ENCODE data around the gene GPC6. TPM values are rescaled to one million over a fixed set of nuclear protein-coding genes. Genes with fewer than 3 reads are reported as not detected.
A peak's percentile ranks its signal among the peaks of the same experiment; 100 is the strongest.

GPC6 gene
- total RNA-seq, 1 donor from 2014 or later: 16.1 TPM

- Mint-ChIP-seq H3K27me3 (ENCODE audit: unreplicated experiment) (peaks cover 4% of the 10 kb centered on the region), H3K4me3 (ENCODE audit: unreplicated experiment) (no peak overlapping the region), H3K27ac (ENCODE audit: unreplicated experiment) (no peak overlapping the region), H3K36me3 (ENCODE audit: low read depth, unreplicated experiment) (peaks cover 3% of the 10 kb centered on the region), H3K4me1 (ENCODE audit: unreplicated experiment) (peaks cover 27% of the 10 kb centered on the region), H3K9me3 (ENCODE audit: unreplicated experiment) (no peaks in the 10 kb centered on the region)
- no peak for DNase-seq (ENCODE audit: low spot score)
- no peak for TF ChIP-seq CTCF (IDR thresholded peaks at IDR 0.05; ENCODE audit: unreplicated experiment)
Observed at GRCh38 chr13:93244141-93244917, 17.7 kb downstream of the GPC6 start.

GRCh38 chr13:93244918-93245280 is 18.3 kb downstream of the GPC6 start:
- Mint-ChIP-seq H3K9me3 (ENCODE audit: unreplicated experiment) (no peaks in the 10 kb centered on the region), H3K27ac (ENCODE audit: unreplicated experiment) (no peak overlapping the region), H3K4me3 (ENCODE audit: unreplicated experiment) (no peak overlapping the region), H3K36me3 (ENCODE audit: low read depth, unreplicated experiment) (peaks cover 3% of the 10 kb centered on the region), H3K4me1 (ENCODE audit: unreplicated experiment) (peaks cover 27% of the 10 kb centered on the region), H3K27me3 (ENCODE audit: unreplicated experiment) (peaks cover 4% of the 10 kb centered on the region)
- no peak for DNase-seq (ENCODE audit: low spot score)
- TF ChIP-seq CTCF (IDR thresholded peaks at IDR 0.05; ENCODE audit: unreplicated experiment): no peak

GRCh38 chr13:93246069-93246468 is 19.5 kb downstream of the GPC6 start:
- Mint-ChIP-seq H3K4me3 (ENCODE audit: unreplicated experiment) (no peak overlapping the region), H3K36me3 (ENCODE audit: low read depth, unreplicated experiment) (peaks cover 3% of the 10 kb centered on the region), H3K27me3 (ENCODE audit: unreplicated experiment) (peaks cover 4% of the 10 kb centered on the region), H3K27ac (ENCODE audit: unreplicated experiment) (no peak overlapping the region), H3K9me3 (ENCODE audit: unreplicated experiment) (no peaks in the 10 kb centered on the region), H3K4me1 (ENCODE audit: unreplicated experiment) (peaks cover 31% of the 10 kb centered on the region)
- no peak for TF ChIP-seq CTCF (IDR thresholded peaks at IDR 0.05; ENCODE audit: unreplicated experiment)
- no peak for DNase-seq (ENCODE audit: low spot score)

- Mint-ChIP-seq H3K4me3 (ENCODE audit: unreplicated experiment) (no peak overlapping the region), H3K9me3 (ENCODE audit: unreplicated experiment) (no peaks in the 10 kb centered on the region), H3K27ac (ENCODE audit: unreplicated experiment) (peak overlapping the region; percentile 73), H3K4me1 (ENCODE audit: unreplicated experiment) (peaks cover 29% of the 10 kb centered on the region), H3K36me3 (ENCODE audit: low read depth, unreplicated experiment) (no peaks in the 10 kb centered on the region), H3K27me3 (ENCODE audit: unreplicated experiment) (peaks cover 2% of the 10 kb centered on the region)
- peak; percentile 64 for DNase-seq (ENCODE audit: low spot score)
- TF ChIP-seq CTCF (IDR thresholded peaks at IDR 0.05; ENCODE audit: unreplicated experiment): peak; percentile 15
Observed at GRCh38 chr13:93248627-93249047, 22.0 kb downstream of the GPC6 start.

Measured in endothelial cell (in vitro differentiated cells).